GM12878 (cell line): Measurements from ENCODE around the gene APOBEC3H.

Experiments used
- BHLHE40 ChIP-seq, 2 experiments: fragments of 450-650 bp in 1 of 2; IDR thresholded peaks; 2 replicates each; pipeline ENCODE4 v1.6.1; 2011 to 2017; ENCODE audit warnings: low read depth in 2 of 2, borderline replicate concordance in 1 of 2, improper control_type of control experiment in 1 of 2, low read length in 1 of 2, mild to moderate bottlenecking in 1 of 2
- POLR2A ChIP-seq: IDR thresholded peaks from 2 replicates; pipeline ENCODE4 v1.6.1; 2011; ENCODE audit warnings: low read depth, mild to moderate bottlenecking, low read length
- TBL1XR1 ChIP-seq: IDR thresholded peaks from 2 replicates; pipeline ENCODE4 v1.6.1; 2012; ENCODE audit warnings: low read depth, low read length, improper control_type of control experiment
- ZSCAN29 ChIP-seq: fragments of 450-650 bp; IDR thresholded peaks from 2 replicates; pipeline ENCODE4 v1.6.1; 2017; ENCODE audit warnings: mild to moderate bottlenecking, moderate library complexity
- TF ChIP-seq, protein P1 (sequence below), 3 experiments: IDR thresholded peaks in 2 of 3; conservative IDR thresholded peaks in 1 of 3; 2 replicates each; pipeline ENCODE4 v1.5.1; 2011; ENCODE audit warnings: low read depth in 3 of 3, low read length in 3 of 3, mild to moderate bottlenecking in 3 of 3, control low read depth in 2 of 3, moderate library complexity in 2 of 3, inconsistent platforms in 1 of 3, mixed read lengths in 1 of 3; ENCODE audit not compliant: control insufficient read depth in 2 of 3, insufficient read depth in 1 of 3; ENCODE audit errors: extremely low read depth in 1 of 3
- TF ChIP-seq, protein P2 (sequence below): IDR thresholded peaks from 2 replicates; pipeline ENCODE4 v1.6.1; 2012; ENCODE audit warnings: low read depth, low read length, improper control_type of control experiment
- TF ChIP-seq, protein P3 (sequence below): IDR thresholded peaks from 2 replicates; pipeline ENCODE4 v1.6.1; 2011; ENCODE audit warnings: mild to moderate bottlenecking, low read depth, low read length, moderate library complexity; ENCODE audit not compliant: insufficient replicate concordance
- TF ChIP-seq, protein P4 (sequence below): IDR thresholded peaks from 2 replicates; pipeline ENCODE4 v1.6.1; 2011; ENCODE audit warnings: borderline replicate concordance, low read depth, mild to moderate bottlenecking, moderate library complexity, mixed read lengths, low read length; ENCODE audit not compliant: insufficient read depth; ENCODE audit errors: extremely low read length

DNA sequence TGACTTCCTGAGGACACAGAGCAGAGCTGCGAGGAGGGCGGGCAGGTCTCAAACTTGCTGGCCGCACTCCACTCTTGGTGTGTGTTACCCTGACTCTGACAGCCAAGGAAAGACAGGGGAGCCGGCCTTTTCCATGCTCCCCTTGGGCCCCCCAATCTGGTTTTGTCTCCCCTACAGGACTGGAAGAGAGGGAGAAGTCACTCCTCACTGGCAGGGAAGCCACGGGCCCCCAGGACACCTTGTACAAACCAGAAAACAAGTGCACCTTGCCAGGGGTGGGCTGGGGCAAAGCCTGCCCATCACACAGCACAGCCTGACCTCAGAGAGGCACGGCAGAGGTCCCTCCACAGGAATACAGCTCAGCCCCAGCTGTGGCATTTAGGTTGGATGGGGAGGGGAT lies 35.2 kb downstream of the APOBEC3H start:
- TF ChIP-seq, protein P1, sequence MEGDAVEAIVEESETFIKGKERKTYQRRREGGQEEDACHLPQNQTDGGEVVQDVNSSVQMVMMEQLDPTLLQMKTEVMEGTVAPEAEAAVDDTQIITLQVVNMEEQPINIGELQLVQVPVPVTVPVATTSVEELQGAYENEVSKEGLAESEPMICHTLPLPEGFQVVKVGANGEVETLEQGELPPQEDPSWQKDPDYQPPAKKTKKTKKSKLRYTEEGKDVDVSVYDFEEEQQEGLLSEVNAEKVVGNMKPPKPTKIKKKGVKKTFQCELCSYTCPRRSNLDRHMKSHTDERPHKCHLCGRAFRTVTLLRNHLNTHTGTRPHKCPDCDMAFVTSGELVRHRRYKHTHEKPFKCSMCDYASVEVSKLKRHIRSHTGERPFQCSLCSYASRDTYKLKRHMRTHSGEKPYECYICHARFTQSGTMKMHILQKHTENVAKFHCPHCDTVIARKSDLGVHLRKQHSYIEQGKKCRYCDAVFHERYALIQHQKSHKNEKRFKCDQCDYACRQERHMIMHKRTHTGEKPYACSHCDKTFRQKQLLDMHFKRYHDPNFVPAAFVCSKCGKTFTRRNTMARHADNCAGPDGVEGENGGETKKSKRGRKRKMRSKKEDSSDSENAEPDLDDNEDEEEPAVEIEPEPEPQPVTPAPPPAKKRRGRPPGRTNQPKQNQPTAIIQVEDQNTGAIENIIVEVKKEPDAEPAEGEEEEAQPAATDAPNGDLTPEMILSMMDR (IDR thresholded peaks at IDR 0.05 in 2 of 3, conservative IDR thresholded peaks at IDR 0.05 in 1 of 3; ENCODE audit: control insufficient read depth in 2 of 3, extremely low read depth in 1 of 3, insufficient read depth in 1 of 3, low read depth in 3 of 3, low read length in 3 of 3), result no peak
- TF ChIP-seq, protein P2, sequence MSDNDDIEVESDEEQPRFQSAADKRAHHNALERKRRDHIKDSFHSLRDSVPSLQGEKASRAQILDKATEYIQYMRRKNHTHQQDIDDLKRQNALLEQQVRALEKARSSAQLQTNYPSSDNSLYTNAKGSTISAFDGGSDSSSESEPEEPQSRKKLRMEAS, result no peak
- no peak for TF ChIP-seq ZSCAN29
- TF ChIP-seq, protein P3, sequence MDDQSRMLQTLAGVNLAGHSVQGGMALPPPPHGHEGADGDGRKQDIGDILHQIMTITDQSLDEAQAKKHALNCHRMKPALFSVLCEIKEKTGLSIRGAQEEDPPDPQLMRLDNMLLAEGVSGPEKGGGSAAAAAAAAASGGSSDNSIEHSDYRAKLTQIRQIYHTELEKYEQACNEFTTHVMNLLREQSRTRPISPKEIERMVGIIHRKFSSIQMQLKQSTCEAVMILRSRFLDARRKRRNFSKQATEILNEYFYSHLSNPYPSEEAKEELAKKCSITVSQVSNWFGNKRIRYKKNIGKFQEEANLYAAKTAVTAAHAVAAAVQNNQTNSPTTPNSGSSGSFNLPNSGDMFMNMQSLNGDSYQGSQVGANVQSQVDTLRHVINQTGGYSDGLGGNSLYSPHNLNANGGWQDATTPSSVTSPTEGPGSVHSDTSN, result no peak
- TF ChIP-seq BHLHE40 (IDR thresholded peaks at IDR 0.05; ENCODE audit: borderline replicate concordance in 1 of 2, low read depth in 2 of 2, low read length in 1 of 2), result no peak
- TF ChIP-seq POLR2A, result no peak
- TF ChIP-seq TBL1XR1, result no peak
- TF ChIP-seq, protein P4, sequence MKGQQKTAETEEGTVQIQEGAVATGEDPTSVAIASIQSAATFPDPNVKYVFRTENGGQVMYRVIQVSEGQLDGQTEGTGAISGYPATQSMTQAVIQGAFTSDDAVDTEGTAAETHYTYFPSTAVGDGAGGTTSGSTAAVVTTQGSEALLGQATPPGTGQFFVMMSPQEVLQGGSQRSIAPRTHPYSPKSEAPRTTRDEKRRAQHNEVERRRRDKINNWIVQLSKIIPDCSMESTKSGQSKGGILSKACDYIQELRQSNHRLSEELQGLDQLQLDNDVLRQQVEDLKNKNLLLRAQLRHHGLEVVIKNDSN, result no peak
